Dedifferentiated amniotic fluid mesenchymal stem cell (primary cell): ENCODE data around the gene NCOA3.
A peak's percentile ranks its signal among the peaks of the same experiment; 100 is the strongest.
"Not testable (repeated sequence)": the region's sequence is repeated elsewhere in the genome, so short reads cannot be mapped to it uniquely, and the experiment has no call there.

Experiments used
- DNase-seq: peaks from one replicate; pipeline ENCODE4 v3.0.0-alpha.2; 2016; ENCODE audit errors: extremely low spot score

Gene NCOA3

GRCh38 chr20:47561603-47562583, 60.2 kb downstream of the NCOA3 start:
- no peak for DNase-seq

GRCh38 chr20:47566269-47566668, 64.6 kb downstream of the NCOA3 start:
- DNase-seq: no peak

GRCh38 chr20:47568019-47568418, 66.3 kb downstream of the NCOA3 start:
- DNase-seq: peak; percentile 67

GRCh38 chr20:47568837-47569410, 67.2 kb downstream of the NCOA3 start:
- DNase-seq: no peak

GRCh38 chr20:47571426-47571825, 69.7 kb downstream of the NCOA3 start:
- no peak for DNase-seq

- no peak for DNase-seq
Measured at GRCh38 chr20:47572105-47572729, 70.5 kb downstream of the NCOA3 start.

- DNase-seq: no peak
Measured at GRCh38 chr20:47573559-47573958, 71.9 kb downstream of the NCOA3 start.

GRCh38 chr20:47574616-47575364, 73.1 kb downstream of the NCOA3 start:
- DNase-seq: no peak

- DNase-seq: peak; percentile 70
Measured at GRCh38 chr20:47576516-47577033, 74.9 kb downstream of the NCOA3 start.

- no peak for DNase-seq
Measured at GRCh38 chr20:47577314-47577713, 75.6 kb downstream of the NCOA3 start.

- no peak for DNase-seq
Measured at GRCh38 chr20:47578543-47578942, 76.9 kb downstream of the NCOA3 start.

- not testable (repeated sequence) for DNase-seq
Measured at GRCh38 chr20:47580686-47581085, 79.0 kb downstream of the NCOA3 start.

GRCh38 chr20:47581090-47581489, 79.4 kb downstream of the NCOA3 start:
- no peak for DNase-seq

- no peak for DNase-seq
Measured at GRCh38 chr20:47583551-47583950, 81.9 kb downstream of the NCOA3 start.

- DNase-seq: no peak
Measured at GRCh38 chr20:47585087-47585747, 83.5 kb downstream of the NCOA3 start.

- peak; percentile 17 for DNase-seq
Measured at GRCh38 chr20:47586649-47587294, 85.1 kb downstream of the NCOA3 start.

- DNase-seq: no peak
Measured at GRCh38 chr20:47588158-47588557, 86.5 kb downstream of the NCOA3 start.

GRCh38 chr20:47591231-47591630, 89.5 kb downstream of the NCOA3 start:
- no peak for DNase-seq

- no peak for DNase-seq
Measured at GRCh38 chr20:47594157-47594556, 92.5 kb downstream of the NCOA3 start.

- not testable (repeated sequence) for DNase-seq
Measured at GRCh38 chr20:47595138-47595537, 93.5 kb downstream of the NCOA3 start.
